Measurements from ENCODE around the gene AFF3. TPM values are rescaled to one million over a fixed set of nuclear protein-coding genes. Genes with fewer than 3 reads are reported as not detected.

AFF3 gene
- total RNA-seq, 1 experiment from 2014 or later, result 0.61 TPM

- ATAC-seq, result no peak
- Histone ChIP-seq H2AFZ (ENCODE audit: low read depth, low read length, poor library complexity, severe bottlenecking) (no peak overlapping the region), H3K27ac (ENCODE audit: low read depth, low read length) (no peak overlapping the region), H3K4me1 (ENCODE audit: control insufficient read depth in 1 of 2, insufficient read depth in 2 of 2, low read length in 2 of 2) (peaks cover 2 to 4% of the 10 kb centered on the region in 2 experiments; a peak in 1 of 4 replicates), H3K9me2 (ENCODE audit: insufficient read depth) (no peaks in the 10 kb centered on the region), H3K9ac (ENCODE audit: low read length) (no peak overlapping the region), H3K4me2 (ENCODE audit: low read length) (no peak overlapping the region), H3K4me3 (replicated peaks in 1 of 2; ENCODE audit: low read depth in 1 of 2, low read length in 2 of 2) (no peak overlapping the region), H4K20me1 (ENCODE audit: insufficient read depth) (no peaks in the 10 kb centered on the region), H3K36me3 (ENCODE audit: control insufficient read depth in 1 of 2, insufficient read depth in 2 of 2, low read length in 2 of 2) (no peaks in the 10 kb centered on the region), H3K79me2 (ENCODE audit: insufficient read depth, low read length) (no peaks in the 10 kb centered on the region), H3K9me3 (ENCODE audit: control insufficient read depth in 1 of 2, insufficient read depth in 1 of 2, low read depth in 1 of 2, low read length in 2 of 2) (no peaks in the 10 kb centered on the region), H3K27me3 (ENCODE audit: insufficient read depth, low read length) (peaks cover 50% of the 10 kb centered on the region)
- CTCF ChIA-PET, result no interaction called here
- no peak for DNase-seq (ENCODE audit: low read depth, low spot score)
- intact Hi-C loops (cut with micrococcal nuclease), result no loop called here
- RAD21 ChIA-PET (ENCODE audit: low non-redundant PET in 1 of 2, low total read pairs in 2 of 2, uncharacterized antibody in 2 of 2, unreplicated experiment in 2 of 2), result no interaction called here
- POLR2A ChIA-PET, result no interaction called here
- TF ChIP-seq POLR2AphosphoS5 (IDR thresholded peaks at IDR 0.05; ENCODE audit: low read depth, low read length) (no peak), RAD21 (IDR thresholded peaks at IDR 0.05; ENCODE audit: low read depth) (no peak), EZH2phosphoT487 (IDR thresholded peaks at IDR 0.05; ENCODE audit: borderline replicate concordance) (no peak), SP1 (IDR thresholded peaks at IDR 0.05; ENCODE audit: low read depth) (no peak), SIN3A (IDR thresholded peaks at IDR 0.05; ENCODE audit: low read depth) (no peak)
- BruUV-seq (replicated peaks), result no TSS peak
Observed at GRCh38 chr2:99598441-99598840, 543.9 kb downstream of the AFF3 start.

GRCh38 chr2:99597616-99598015 is 544.8 kb downstream of the AFF3 start:
- peaks cover 0 to 4% of the 10 kb centered on the region in 2 experiments; a peak in 1 of 4 replicates for H3K4me1 ChIP-seq (ENCODE audit: control insufficient read depth in 1 of 2, insufficient read depth in 2 of 2, low read length in 2 of 2)
- no peaks in the 10 kb centered on the region for H4K20me1 ChIP-seq (ENCODE audit: insufficient read depth)
- H3K4me2 ChIP-seq (ENCODE audit: low read length), result no peak overlapping the region
- ChIA-PET RAD21 (ENCODE audit: low non-redundant PET in 1 of 2, low total read pairs in 2 of 2, uncharacterized antibody in 2 of 2, unreplicated experiment in 2 of 2) (no interaction called here), POLR2A (no interaction called here), CTCF (no interaction called here)
- intact Hi-C loops (cut with micrococcal nuclease), result no loop called here
- peaks cover 42% of the 10 kb centered on the region for H3K27me3 ChIP-seq (ENCODE audit: insufficient read depth, low read length)
- no peak overlapping the region for H3K4me3 ChIP-seq (replicated peaks in 1 of 2; ENCODE audit: low read depth in 1 of 2, low read length in 2 of 2)
- BruUV-seq (replicated peaks), result no TSS peak
- no peak for DNase-seq (ENCODE audit: low read depth, low spot score)
- no peak overlapping the region for H2AFZ ChIP-seq (ENCODE audit: low read depth, low read length, poor library complexity, severe bottlenecking)
- H3K9me2 ChIP-seq (ENCODE audit: insufficient read depth), result no peaks in the 10 kb centered on the region
- H3K27ac ChIP-seq (ENCODE audit: low read depth, low read length), result no peak overlapping the region
- no peaks in the 10 kb centered on the region for H3K79me2 ChIP-seq (ENCODE audit: insufficient read depth, low read length)
- no peaks in the 10 kb centered on the region for H3K9me3 ChIP-seq (ENCODE audit: control insufficient read depth in 1 of 2, insufficient read depth in 1 of 2, low read depth in 1 of 2, low read length in 2 of 2)
- H3K9ac ChIP-seq (ENCODE audit: low read length), result no peak overlapping the region
- TF ChIP-seq SRF (IDR thresholded peaks at IDR 0.05; ENCODE audit: low read depth) (no peak), POLR2A (IDR thresholded peaks at IDR 0.05; ENCODE audit: borderline replicate concordance, extremely low read depth, insufficient read depth, insufficient read length) (no peak), POLR2AphosphoS5 (IDR thresholded peaks at IDR 0.05; ENCODE audit: low read depth, low read length) (no peak), ZFX (IDR thresholded peaks at IDR 0.05) (no peak), EGR1 (IDR thresholded peaks at IDR 0.05; ENCODE audit: low read depth) (no peak), TCF7L2 (IDR thresholded peaks at IDR 0.05; ENCODE audit: borderline replicate concordance, extremely low read depth, insufficient read depth, insufficient read length) (no peak)
- ATAC-seq, result no peak
- no peaks in the 10 kb centered on the region for H3K36me3 ChIP-seq (ENCODE audit: control insufficient read depth in 1 of 2, insufficient read depth in 2 of 2, low read length in 2 of 2)

Data from HCT116 (cell line).